Astrocyte of the cerebellum (primary cell): Measurements from ENCODE around the gene NUB1.

Experiments used
- DNase-seq: peaks from one replicate; pipeline ENCODE4 v3.0.0-alpha.2; 2011; ENCODE audit warnings: low read depth
- H3K4me3 ChIP-seq: 2 replicates; pipeline ENCODE4 v1.5.1; 2011; ENCODE audit warnings: mild to moderate bottlenecking, low read depth, low read length, moderate library complexity
- CTCF ChIP-seq: IDR thresholded peaks from 2 replicates; pipeline ENCODE4 v1.5.1; 2012; ENCODE audit warnings: low read length, low read depth, moderate library complexity, mild to moderate bottlenecking; ENCODE audit errors: missing control alignments
- in situ Hi-C: cut with HindIII; loops from 2 replicates; pipeline ENCODE4 v1.10.0; 2017; ENCODE audit warnings: low sequenced_read_pairs

The NUB1 gene

GRCh38 chr7:151366166-151366879 is 24.7 kb downstream of the NUB1 start:
- no peak for TF ChIP-seq CTCF
- in situ Hi-C loops: loop anchor here (5.0 to 25.0 kb wide), 2 partner anchors 81 to 371 kb away; no protein-coding TSS in a partner anchor
- no peak overlapping the region for H3K4me3 ChIP-seq
- DNase-seq: no peak

- H3K4me3 ChIP-seq: no peak overlapping the region
- in situ Hi-C loops: loop anchor here (5.0 to 25.0 kb wide), 2 partner anchors 80 to 370 kb away; no protein-coding TSS in a partner anchor
- no peak for DNase-seq
- TF ChIP-seq CTCF: no peak
These were observed 25.2 kb downstream of the NUB1 start for GRCh38 chr7:151366880-151367222.

GRCh38 chr7:151367284-151367683 is 25.7 kb downstream of the NUB1 start:
- TF ChIP-seq CTCF: no peak
- no peak overlapping the region for H3K4me3 ChIP-seq
- in situ Hi-C loops: loop anchor here (5.0 to 25.0 kb wide), 2 partner anchors 80 to 370 kb away; no protein-coding TSS in a partner anchor
- no peak for DNase-seq

- peak; percentile 93 for TF ChIP-seq CTCF
- DNase-seq: peak; percentile 62
- in situ Hi-C loops: loop anchor here (5.0 to 25.0 kb wide), 2 partner anchors 79 to 369 kb away; no protein-coding TSS in a partner anchor
- no peak overlapping the region for H3K4me3 ChIP-seq
These were observed 26.5 kb downstream of the NUB1 start for GRCh38 chr7:151368136-151368571.

GRCh38 chr7:151371266-151371665 is 29.7 kb downstream of the NUB1 start:
- DNase-seq: no peak
- TF ChIP-seq CTCF: no peak
- in situ Hi-C loops: loop anchor here (25.0 kb wide), 1 partner anchor 366 kb away; no protein-coding TSS in a partner anchor

GRCh38 chr7:151372612-151373265 is 31.1 kb downstream of the NUB1 start:
- no peak for DNase-seq
- in situ Hi-C loops: loop anchor here (25.0 kb wide), 1 partner anchor 365 kb away; no protein-coding TSS in a partner anchor
- TF ChIP-seq CTCF: no peak

More at GRCh38 chr7:151371266-151371665, 29.7 kb downstream of the NUB1 start:
- no peak overlapping the region for H3K4me3 ChIP-seq

More at GRCh38 chr7:151372612-151373265, 31.1 kb downstream of the NUB1 start:
- H3K4me3 ChIP-seq: no peak overlapping the region
